Peyer's patch (tissue), 4 donors: ENCODE data around the gene ZFPM1. TPM values are rescaled to one million over a fixed set of nuclear protein-coding genes. Genes with fewer than 3 reads are reported as not detected.
A peak's percentile ranks its signal among the peaks of the same experiment; 100 is the strongest.

Experiments
- DNase-seq, 3 donors: peaks; one replicate each; pipeline ENCODE4 v3.0.0-alpha.2; 2017 to 2019
- H3K27ac ChIP-seq, 4 donors: fragments of 200-600 bp; sonication (generic); one replicate each; pipeline ENCODE4 v1.5.1; 2016 to 2019
- H3K27me3 ChIP-seq, 2 donors: fragments of 200-600 bp; sonication (generic); one replicate each; pipeline ENCODE4 v1.5.1; 2019
- H3K36me3 ChIP-seq, 3 donors: fragments of 200-600 bp; sonication (generic); one replicate each; pipeline ENCODE4 v1.5.1; 2016 to 2019
- H3K4me1 ChIP-seq, 4 donors: fragments of 200-600 bp; sonication (generic); one replicate each; pipeline ENCODE4 v1.5.1; 2016 to 2019
- H3K4me3 ChIP-seq, 4 donors: fragments of 200-600 bp; sonication (generic); 1 replicate in 3 of 4; 2 replicates in 1 of 4; pipeline ENCODE4 v1.5.1; 2016 to 2019; ENCODE audit warnings: mild to moderate bottlenecking in 1 of 4
- H3K9me3 ChIP-seq, 4 donors: fragments of 200-600 bp; sonication (generic); one replicate each; pipeline ENCODE4 v1.5.1; 2016 to 2019; ENCODE audit warnings: mild to moderate bottlenecking in 1 of 4
- POLR2A ChIP-seq, 2 donors: fragments of 450-650 bp; IDR thresholded peaks; one replicate each; pipeline ENCODE4 v1.5.1; 2017; ENCODE audit warnings: antibody characterized with exemption in 2 of 2, mild to moderate bottlenecking in 2 of 2, moderate library complexity in 2 of 2
- total RNA-seq, 4 donors: library from RNA; depleted of rRNA; stranded (reverse); fragments of >200 nt; gene quantifications; one replicate each; pipeline ENCODE4 v1.1.0, GENCODE V29; 2016
- TF ChIP-seq, protein P1 (sequence below), 6 experiments: fragments of 450-650 bp in 4 of 6; fragments of 200-600 bp in 2 of 6; sonication (generic) in 1 of 6; IDR thresholded peaks; one replicate each; pipeline ENCODE4 v1.5.1; 2017 to 2019; ENCODE audit warnings: antibody characterized with exemption in 6 of 6, mild to moderate bottlenecking in 3 of 6, moderate library complexity in 1 of 6

ZFPM1 gene
- total RNA-seq, 4 donors from 2014 or later, result 3.0 to 7.9 (median 4.9) TPM

DNA sequence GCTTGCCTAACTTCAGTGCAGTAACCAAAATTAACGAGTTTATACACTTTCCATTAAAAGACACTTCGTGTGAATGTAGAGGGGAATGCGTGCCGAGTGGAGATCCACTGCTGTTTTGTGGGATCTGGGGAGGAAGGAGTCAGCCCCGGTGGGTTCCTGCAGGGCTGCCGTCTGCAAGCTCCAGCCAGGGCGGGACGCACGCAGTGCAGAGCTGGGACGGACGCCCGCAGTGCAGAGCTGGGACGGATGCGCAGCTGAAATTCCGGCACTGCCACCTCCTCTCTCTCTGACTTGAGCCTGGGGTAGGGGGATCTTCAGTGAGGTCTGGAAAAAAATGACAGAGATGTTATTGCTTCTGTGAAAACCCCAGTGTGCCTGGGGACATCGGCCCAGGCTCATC, 100.7 kb downstream of the ZFPM1 start:
- no peaks in the 10 kb centered on the region for H3K27me3 ChIP-seq
- DNase-seq, result no peak
- TF ChIP-seq, protein P1, sequence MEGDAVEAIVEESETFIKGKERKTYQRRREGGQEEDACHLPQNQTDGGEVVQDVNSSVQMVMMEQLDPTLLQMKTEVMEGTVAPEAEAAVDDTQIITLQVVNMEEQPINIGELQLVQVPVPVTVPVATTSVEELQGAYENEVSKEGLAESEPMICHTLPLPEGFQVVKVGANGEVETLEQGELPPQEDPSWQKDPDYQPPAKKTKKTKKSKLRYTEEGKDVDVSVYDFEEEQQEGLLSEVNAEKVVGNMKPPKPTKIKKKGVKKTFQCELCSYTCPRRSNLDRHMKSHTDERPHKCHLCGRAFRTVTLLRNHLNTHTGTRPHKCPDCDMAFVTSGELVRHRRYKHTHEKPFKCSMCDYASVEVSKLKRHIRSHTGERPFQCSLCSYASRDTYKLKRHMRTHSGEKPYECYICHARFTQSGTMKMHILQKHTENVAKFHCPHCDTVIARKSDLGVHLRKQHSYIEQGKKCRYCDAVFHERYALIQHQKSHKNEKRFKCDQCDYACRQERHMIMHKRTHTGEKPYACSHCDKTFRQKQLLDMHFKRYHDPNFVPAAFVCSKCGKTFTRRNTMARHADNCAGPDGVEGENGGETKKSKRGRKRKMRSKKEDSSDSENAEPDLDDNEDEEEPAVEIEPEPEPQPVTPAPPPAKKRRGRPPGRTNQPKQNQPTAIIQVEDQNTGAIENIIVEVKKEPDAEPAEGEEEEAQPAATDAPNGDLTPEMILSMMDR (IDR thresholded peaks at IDR 0.05), result no peak
- no peak for TF ChIP-seq POLR2A (IDR thresholded peaks at IDR 0.05)
- no peak overlapping the region for H3K27ac ChIP-seq
- H3K4me3 ChIP-seq, result no peak overlapping the region
- no peaks in the 10 kb centered on the region for H3K36me3 ChIP-seq
- peaks cover 0 to 2% (median 0%) of the 10 kb centered on the region in 4 donors for H3K4me1 ChIP-seq
- peaks cover 0 to 8% (median 0%) of the 10 kb centered on the region in 4 donors for H3K9me3 ChIP-seq

DNA sequence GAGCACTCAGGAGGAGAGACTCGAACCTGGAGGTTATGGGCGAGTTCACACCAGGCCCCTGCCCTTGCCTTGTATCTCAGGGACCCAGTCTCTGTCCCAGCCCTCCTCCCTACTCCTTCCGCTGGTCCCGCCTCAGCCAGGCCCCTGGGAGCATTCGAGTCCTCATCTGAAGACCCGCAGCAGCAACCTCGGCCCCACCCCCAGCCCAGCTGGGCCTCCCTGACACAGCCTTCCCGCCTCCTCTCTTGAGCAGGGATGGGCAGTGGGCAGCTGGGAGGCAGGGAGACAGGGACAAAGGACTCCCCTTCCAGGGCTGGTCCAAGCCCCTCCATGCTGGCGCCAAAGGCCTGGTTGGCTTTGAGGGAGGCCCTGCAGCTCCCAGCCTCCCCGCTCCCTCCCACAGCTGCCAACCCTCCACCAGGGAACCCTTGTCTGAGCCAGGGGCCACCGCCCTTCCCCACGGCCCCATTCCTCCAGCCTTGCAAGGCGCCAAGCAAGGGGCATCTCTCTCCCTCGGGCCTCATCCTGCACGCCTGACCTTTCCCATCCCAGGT, 101.7 kb downstream of the ZFPM1 start:
- no peaks in the 10 kb centered on the region for H3K27me3 ChIP-seq
- TF ChIP-seq POLR2A (IDR thresholded peaks at IDR 0.05), result no peak
- TF ChIP-seq, protein P1 (IDR thresholded peaks at IDR 0.05), result no peak
- H3K9me3 ChIP-seq, result peaks cover 0 to 8% (median 0%) of the 10 kb centered on the region in 4 donors
- peaks cover 0 to 5% (median 0%) of the 10 kb centered on the region in 4 donors for H3K4me1 ChIP-seq
- no peak for DNase-seq
- H3K27ac ChIP-seq, result no peak overlapping the region
- no peak overlapping the region for H3K4me3 ChIP-seq
- no peaks in the 10 kb centered on the region for H3K36me3 ChIP-seq

DNA sequence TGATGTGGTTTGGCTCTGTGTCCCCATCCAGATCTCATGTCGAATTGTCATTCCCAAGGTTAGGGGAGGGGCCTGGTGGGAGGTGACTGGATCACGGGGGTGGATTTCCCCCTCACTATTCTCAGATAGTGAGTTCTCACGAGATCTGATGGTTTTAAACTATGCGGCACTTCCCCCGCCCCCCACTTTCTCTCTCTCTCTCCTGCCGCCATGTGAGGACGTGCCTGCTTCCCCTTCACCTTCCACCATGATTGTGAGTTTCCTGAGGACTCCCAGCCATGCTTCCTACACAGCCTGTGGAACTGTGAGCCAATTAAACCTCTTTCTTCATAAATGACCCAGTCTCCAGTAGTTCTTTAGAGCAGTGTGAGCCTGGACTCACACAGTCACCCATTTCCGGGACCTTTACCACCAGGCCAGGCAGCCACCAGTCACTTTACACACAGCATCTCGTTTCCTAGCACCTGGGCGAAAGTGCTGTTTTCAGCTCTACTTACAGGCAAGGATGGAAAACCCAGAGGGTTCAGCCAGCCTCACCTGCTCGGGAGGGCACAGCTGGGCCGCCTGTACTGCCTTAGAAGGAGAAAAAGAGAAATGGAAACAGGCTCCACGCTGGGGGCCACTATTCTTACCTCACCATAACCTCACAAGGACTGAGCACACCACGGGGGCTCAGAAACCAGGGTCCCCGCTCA, 103.4 kb downstream of the ZFPM1 start:
- Histone ChIP-seq H3K4me3 (no peak overlapping the region), H3K4me1 (peaks cover 0 to 5% (median 0%) of the 10 kb centered on the region in 4 donors), H3K36me3 (no peaks in the 10 kb centered on the region), H3K9me3 (peaks cover 0 to 8% (median 0%) of the 10 kb centered on the region in 4 donors), H3K27ac (no peak overlapping the region), H3K27me3 (no peaks in the 10 kb centered on the region)
- no peak for DNase-seq
- TF ChIP-seq POLR2A (IDR thresholded peaks at IDR 0.05), result no peak
- TF ChIP-seq, protein P1 (IDR thresholded peaks at IDR 0.05), result no peak

DNA sequence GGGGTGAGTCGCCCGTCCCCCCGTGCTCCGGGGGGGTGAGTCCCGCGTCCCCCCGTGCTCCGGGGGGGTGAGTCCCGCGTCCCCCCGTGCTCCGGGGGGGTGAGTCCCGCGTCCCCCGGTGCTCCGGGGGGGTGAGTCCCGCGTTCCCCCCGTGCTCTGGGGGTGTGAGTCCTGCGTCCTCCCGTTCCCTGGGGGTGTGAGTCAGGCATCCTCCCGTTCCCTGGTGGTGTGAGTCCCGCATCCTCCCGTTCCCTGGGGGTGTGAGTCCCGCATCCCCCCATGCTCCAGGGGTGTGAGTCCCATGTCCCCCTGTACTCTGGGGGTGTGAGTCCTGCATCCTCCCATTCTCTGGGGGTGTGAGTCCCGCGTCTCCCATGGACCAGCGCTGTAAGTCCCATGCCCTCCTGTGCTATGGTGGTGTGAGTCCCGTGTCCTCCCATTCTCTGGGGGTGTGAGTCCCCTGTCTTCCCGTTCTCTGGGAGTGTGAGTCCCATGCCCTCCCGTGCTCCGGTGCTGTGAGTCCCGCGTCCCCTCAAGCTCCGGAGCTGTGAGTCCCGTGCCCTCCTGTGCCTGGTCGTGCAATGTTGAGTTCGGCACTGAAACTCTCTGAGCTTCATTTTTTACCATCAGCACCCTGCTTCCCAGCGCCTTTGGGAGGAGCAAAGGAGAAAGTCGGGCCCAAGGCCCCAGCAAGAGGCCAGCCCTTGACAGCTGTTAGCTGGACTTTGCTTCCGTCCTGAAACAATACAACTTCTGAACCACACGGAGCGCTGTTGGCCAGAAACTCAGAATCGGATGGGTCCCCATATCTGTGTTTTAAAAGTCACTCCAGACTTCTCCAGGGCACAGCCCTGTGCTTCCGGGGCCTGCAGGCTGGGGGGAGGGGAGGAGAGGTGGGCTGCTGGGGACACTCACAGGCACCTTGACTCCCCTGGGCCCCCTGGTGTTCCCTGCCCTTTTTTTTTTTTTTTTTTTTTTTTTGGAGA, 105.7 kb downstream of the ZFPM1 start:
- Histone ChIP-seq H3K4me3 (no peak overlapping the region), H3K27ac (peak overlapping the region in 1 of 4 donors; percentile 30), H3K9me3 (peaks cover 0 to 8% (median 0%) of the 10 kb centered on the region in 4 donors), H3K27me3 (no peaks in the 10 kb centered on the region), H3K4me1 (peaks cover 0 to 5% (median 0%) of the 10 kb centered on the region in 4 donors), H3K36me3 (no peaks in the 10 kb centered on the region)
- TF ChIP-seq POLR2A (IDR thresholded peaks at IDR 0.05), result no peak
- TF ChIP-seq, protein P1 (IDR thresholded peaks at IDR 0.05), result peak in 4 of 6 experiments; percentile 31 to 82 (median 75)
- DNase-seq, result peak in 2 of 3 donors; percentile 86 to 89

DNA sequence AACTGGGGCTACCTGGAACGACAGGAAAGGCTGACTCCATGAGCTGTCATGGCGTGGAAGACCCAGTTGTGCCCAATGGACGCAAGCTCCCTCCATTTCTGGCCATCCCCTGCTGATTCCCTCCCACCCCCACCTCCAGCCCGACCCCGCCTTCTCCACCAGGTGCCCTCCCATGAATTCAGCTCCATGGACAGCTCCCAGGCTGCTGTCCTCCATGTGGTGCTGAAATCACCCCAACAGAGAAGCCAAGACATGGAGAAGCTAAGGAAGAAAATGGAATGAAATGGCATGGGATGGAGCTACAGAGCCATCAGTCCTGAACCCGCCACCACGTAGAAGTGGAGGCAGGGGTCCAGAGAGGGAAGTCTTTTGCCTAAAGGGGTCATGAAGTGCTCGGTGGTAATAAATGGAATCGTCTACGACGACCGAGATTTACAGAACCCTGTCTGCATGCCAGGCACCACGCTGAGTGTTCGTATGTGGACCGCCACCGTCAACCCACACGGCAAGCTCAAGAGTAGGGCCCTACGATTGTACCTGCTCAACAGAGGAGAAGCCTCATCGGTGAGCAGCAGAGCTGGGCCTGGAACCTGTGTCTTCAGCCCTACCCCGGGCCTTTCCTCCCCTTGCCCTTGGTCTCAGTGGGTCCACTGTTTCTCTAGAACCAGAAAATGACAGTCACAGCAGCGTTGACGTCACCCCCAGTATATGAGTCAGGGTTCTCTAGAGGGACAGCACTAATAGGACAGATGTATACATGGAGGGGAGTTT, 107.8 kb downstream of the ZFPM1 start:
- TF ChIP-seq, protein P1 (IDR thresholded peaks at IDR 0.05), result no peak
- H3K27ac ChIP-seq, result no peak overlapping the region
- no peak for DNase-seq

More for the DNA sequence above, 107.8 kb downstream of the ZFPM1 start:
- H3K27me3 ChIP-seq, result no peaks in the 10 kb centered on the region
- peaks cover 0 to 8% (median 0%) of the 10 kb centered on the region in 4 donors for H3K9me3 ChIP-seq
- H3K4me1 ChIP-seq, result peaks cover 0 to 5% (median 0%) of the 10 kb centered on the region in 4 donors
- H3K4me3 ChIP-seq, result no peak overlapping the region
- H3K36me3 ChIP-seq, result no peaks in the 10 kb centered on the region
